Activated T-cell treated with anti-CD3 and anti-CD28 coated beads, Interleukin-2, amount 50 U/mL, for 72 hours (primary cell): Measurements from ENCODE around the gene ZBTB46. TPM values are rescaled to one million over a fixed set of nuclear protein-coding genes. Genes with fewer than 3 reads are reported as not detected.
A peak's percentile ranks its signal among the peaks of the same experiment; 100 is the strongest.

Experiments
- ATAC-seq, 2 donors: fragments of 150-1000 bp; cut with Tn5 transposase; replicated peaks in 1 of 2; 2 replicates each; pipeline ENCODE4 v1.10.0; 2021; ENCODE audit warnings: moderate library complexity in 2 of 2, mild to moderate bottlenecking in 1 of 2
- DNase-seq, 2 donors: peaks; one replicate each; pipeline ENCODE4 v3.0.0; 2021 to 2022; ENCODE audit warnings: mixed read lengths in 1 of 2
- H3K27ac Mint-ChIP-seq: one replicate; pipeline ENCODE4 v1.8.0; 2022; ENCODE audit warnings: mild to moderate bottlenecking, moderate library complexity, mixed read lengths
- H3K27me3 Mint-ChIP-seq: one replicate; pipeline ENCODE4 v1.8.0; 2022; ENCODE audit warnings: low read depth, mixed read lengths
- H3K36me3 Mint-ChIP-seq, 2 donors: one replicate each; pipeline ENCODE4 v1.8.0; 2022; ENCODE audit warnings: mixed read lengths in 2 of 2, mild to moderate bottlenecking in 1 of 2; ENCODE audit not compliant: insufficient read depth in 2 of 2
- H3K4me1 Mint-ChIP-seq: one replicate; pipeline ENCODE4 v1.8.0; 2022; ENCODE audit warnings: low read depth, mixed read lengths
- H3K4me3 Mint-ChIP-seq, 2 donors: one replicate each; pipeline ENCODE4 v1.8.0; 2022; ENCODE audit warnings: mild to moderate bottlenecking in 2 of 2, mixed read lengths in 2 of 2, moderate library complexity in 2 of 2
- H3K9me3 Mint-ChIP-seq, 2 donors: one replicate each; pipeline ENCODE4 v1.8.0; 2022; ENCODE audit warnings: mixed read lengths in 2 of 2
- total RNA-seq, 2 donors: library from RNA; stranded (reverse); gene quantifications; one replicate each; pipeline ENCODE4 v1.2.3, GENCODE V29; 2022

ZBTB46 gene
- total RNA-seq, 2 donors from 2014 or later = 2.7 to 8.2 TPM

- Mint-ChIP-seq H3K4me3 (peak overlapping the region in 1 of 2 donors; percentile 29), H3K4me1 (peaks cover 10% of the 10 kb centered on the region), H3K36me3 (no peaks in the 10 kb centered on the region), H3K27ac (peak overlapping the region; percentile 28), H3K27me3 (no peaks in the 10 kb centered on the region), H3K9me3 (no peaks in the 10 kb centered on the region)
- ATAC-seq = no peak
- no peak for DNase-seq
Measured at GRCh38 chr20:63749597-63750508, 81.2 kb downstream of the ZBTB46 start.

- peaks cover 10% of the 10 kb centered on the region for H3K4me1 Mint-ChIP-seq
- ATAC-seq (no peak), DNase-seq (no peak)
- H3K9me3 Mint-ChIP-seq = no peaks in the 10 kb centered on the region
- no peak overlapping the region for H3K27ac Mint-ChIP-seq
- H3K36me3 Mint-ChIP-seq = no peaks in the 10 kb centered on the region
- no peak overlapping the region for H3K4me3 Mint-ChIP-seq
- no peaks in the 10 kb centered on the region for H3K27me3 Mint-ChIP-seq
Measured at GRCh38 chr20:63748934-63749270, 82.2 kb downstream of the ZBTB46 start.

- H3K9me3 Mint-ChIP-seq = no peaks in the 10 kb centered on the region
- no peaks in the 10 kb centered on the region for H3K36me3 Mint-ChIP-seq
- H3K27ac Mint-ChIP-seq = no peak overlapping the region
- peaks cover 10% of the 10 kb centered on the region for H3K4me1 Mint-ChIP-seq
- no peak for ATAC-seq
- H3K27me3 Mint-ChIP-seq = no peaks in the 10 kb centered on the region
- DNase-seq = no peak
- H3K4me3 Mint-ChIP-seq = no peak overlapping the region
Measured at GRCh38 chr20:63748070-63748933, 82.8 kb downstream of the ZBTB46 start.

- Mint-ChIP-seq H3K27ac (no peak overlapping the region), H3K4me3 (no peak overlapping the region), H3K27me3 (no peaks in the 10 kb centered on the region), H3K4me1 (peaks cover 10% of the 10 kb centered on the region), H3K36me3 (no peaks in the 10 kb centered on the region), H3K9me3 (no peaks in the 10 kb centered on the region)
- ATAC-seq (no peak), DNase-seq (no peak)
Measured at GRCh38 chr20:63747622-63748069, 83.4 kb downstream of the ZBTB46 start.

GRCh38 chr20:63746751-63747315 is 84.2 kb downstream of the ZBTB46 start:
- no peak for ATAC-seq
- Mint-ChIP-seq H3K27ac (no peak overlapping the region), H3K9me3 (no peaks in the 10 kb centered on the region), H3K27me3 (no peaks in the 10 kb centered on the region), H3K4me3 (no peak overlapping the region), H3K4me1 (peaks cover 10% of the 10 kb centered on the region), H3K36me3 (no peaks in the 10 kb centered on the region)
- DNase-seq = no peak

GRCh38 chr20:63745961-63746731 is 84.9 kb downstream of the ZBTB46 start:
- Mint-ChIP-seq H3K9me3 (no peaks in the 10 kb centered on the region), H3K27me3 (no peaks in the 10 kb centered on the region), H3K4me3 (no peak overlapping the region), H3K27ac (no peak overlapping the region), H3K36me3 (no peaks in the 10 kb centered on the region), H3K4me1 (peaks cover 7% of the 10 kb centered on the region)
- ATAC-seq (no peak), DNase-seq (no peak)

- Mint-ChIP-seq H3K4me1 (no peaks in the 10 kb centered on the region), H3K36me3 (no peaks in the 10 kb centered on the region), H3K4me3 (no peak overlapping the region), H3K27ac (no peak overlapping the region), H3K27me3 (no peaks in the 10 kb centered on the region), H3K9me3 (no peaks in the 10 kb centered on the region)
- DNase-seq (no peak), ATAC-seq (no peak)
Measured at GRCh38 chr20:63745424-63745805, 85.6 kb downstream of the ZBTB46 start.

- Mint-ChIP-seq H3K4me3 (no peak overlapping the region), H3K4me1 (no peaks in the 10 kb centered on the region), H3K27me3 (no peaks in the 10 kb centered on the region), H3K27ac (no peak overlapping the region), H3K36me3 (no peaks in the 10 kb centered on the region), H3K9me3 (no peaks in the 10 kb centered on the region)
- DNase-seq (no peak), ATAC-seq (no peak)
Measured at GRCh38 chr20:63744574-63745423, 86.3 kb downstream of the ZBTB46 start.

GRCh38 chr20:63744158-63744557 is 86.9 kb downstream of the ZBTB46 start:
- no peak for DNase-seq
- Mint-ChIP-seq H3K9me3 (no peaks in the 10 kb centered on the region), H3K27ac (no peak overlapping the region), H3K4me1 (no peaks in the 10 kb centered on the region), H3K27me3 (no peaks in the 10 kb centered on the region), H3K4me3 (no peak overlapping the region), H3K36me3 (no peaks in the 10 kb centered on the region)
- no peak for ATAC-seq

GRCh38 chr20:63743210-63743970 is 87.7 kb downstream of the ZBTB46 start:
- H3K9me3 Mint-ChIP-seq = no peaks in the 10 kb centered on the region
- H3K4me3 Mint-ChIP-seq = no peak overlapping the region
- ATAC-seq (no peak), DNase-seq (no peak)
- H3K27ac Mint-ChIP-seq = no peak overlapping the region
- no peaks in the 10 kb centered on the region for H3K36me3 Mint-ChIP-seq
- H3K4me1 Mint-ChIP-seq = no peaks in the 10 kb centered on the region
- no peaks in the 10 kb centered on the region for H3K27me3 Mint-ChIP-seq

GRCh38 chr20:63742381-63743024 is 88.6 kb downstream of the ZBTB46 start:
- ATAC-seq (no peak), DNase-seq (no peak)
- Mint-ChIP-seq H3K4me3 (no peak overlapping the region), H3K27ac (no peak overlapping the region), H3K36me3 (no peaks in the 10 kb centered on the region), H3K4me1 (no peaks in the 10 kb centered on the region), H3K27me3 (no peaks in the 10 kb centered on the region), H3K9me3 (no peaks in the 10 kb centered on the region)
